NCI-H69 (cell line): ENCODE measurements around the gene LIMCH1.
"Not testable (repeated sequence)": the region's sequence is repeated elsewhere in the genome, so short reads cannot be mapped to it uniquely, and the experiment has no call there.

ENCODE experiments used
- DNase-seq: peaks from one replicate; lab custom pipeline; 2025; lab: John Stamatoyannopoulos, UW

Gene LIMCH1

GRCh38 chr4:41723286-41723685 is 185.3 kb downstream of the LIMCH1 start:
- DNase-seq: no peak

GRCh38 chr4:41725254-41725653 is 187.3 kb downstream of the LIMCH1 start:
- no peak for DNase-seq

GRCh38 chr4:41727861-41728572 is 190.1 kb downstream of the LIMCH1 start:
- DNase-seq: no peak

- DNase-seq: no peak
Observed at GRCh38 chr4:41728573-41728913, 190.6 kb downstream of the LIMCH1 start.

GRCh38 chr4:41731569-41732126 is 193.7 kb downstream of the LIMCH1 start:
- DNase-seq: no peak

- DNase-seq: no peak
Observed at GRCh38 chr4:41734371-41734770, 196.4 kb downstream of the LIMCH1 start.

GRCh38 chr4:41737491-41737890 is 199.5 kb downstream of the LIMCH1 start:
- not testable (repeated sequence) for DNase-seq

GRCh38 chr4:41741354-41741753 is 203.4 kb downstream of the LIMCH1 start:
- DNase-seq: no peak

GRCh38 chr4:41744572-41745291 is 206.8 kb downstream of the LIMCH1 start:
- DNase-seq: no peak

GRCh38 chr4:41745292-41746024 is 207.5 kb downstream of the LIMCH1 start:
- DNase-seq: no peak

GRCh38 chr4:41746025-41746439 is 208.1 kb downstream of the LIMCH1 start:
- no peak for DNase-seq

GRCh38 chr4:41746440-41747229 is 208.7 kb downstream of the LIMCH1 start:
- DNase-seq: no peak

GRCh38 chr4:41747230-41748055 is 209.5 kb downstream of the LIMCH1 start:
- DNase-seq: no peak

- no peak for DNase-seq
Observed at GRCh38 chr4:41748074-41748570, 210.2 kb downstream of the LIMCH1 start.

- DNase-seq: no peak
Observed at GRCh38 chr4:41748571-41749475, 210.9 kb downstream of the LIMCH1 start, which contains the start of gene PHOX2B. PHOX2B (minus strand) TSS chr4:41748725; CDS start chr4:41748610, 115 bp downstream.

GRCh38 chr4:41749631-41750039 is 211.7 kb downstream of the LIMCH1 start:
- no peak for DNase-seq
